Stimulated activated naive B cell treated with anti-CD40 and anti-IgM and Interleukin-4, amounts not matched to agents 10 μg/mL and 1 μg/mL and 100 μg/mL, for 72 hours (primary cell): ENCODE data around the gene CBFA2T3.

ENCODE experiments used
- ATAC-seq, 2 donors: fragments of 150-1000 bp; cut with Tn5 transposase; replicated peaks; 2 replicates each; pipeline ENCODE4 v1.10.0; 2021; ENCODE audit warnings: moderate library complexity in 1 of 2
- DNase-seq: peaks from one replicate; pipeline ENCODE4 v3.0.0; 2021
- H3K27ac Mint-ChIP-seq: one replicate; pipeline ENCODE4 v1.8.0; 2022; ENCODE audit warnings: mild to moderate bottlenecking, mixed read lengths
- H3K27me3 Mint-ChIP-seq, 2 donors: one replicate each; pipeline ENCODE4 v1.8.0; 2022; ENCODE audit warnings: mixed read lengths in 2 of 2
- H3K36me3 Mint-ChIP-seq, 2 donors: one replicate each; pipeline ENCODE4 v1.8.0; 2022; ENCODE audit warnings: mixed read lengths in 2 of 2, mild to moderate bottlenecking in 1 of 2
- H3K4me1 Mint-ChIP-seq, 2 donors: one replicate each; pipeline ENCODE4 v1.8.0; 2022; ENCODE audit warnings: mixed read lengths in 2 of 2, mild to moderate bottlenecking in 1 of 2
- H3K4me3 Mint-ChIP-seq, 2 donors: one replicate each; pipeline ENCODE4 v1.8.0; 2022; ENCODE audit warnings: mild to moderate bottlenecking in 2 of 2, mixed read lengths in 2 of 2, moderate library complexity in 1 of 2
- H3K9me3 Mint-ChIP-seq, 2 donors: one replicate each; pipeline ENCODE4 v1.8.0; 2022; ENCODE audit warnings: mixed read lengths in 2 of 2, mild to moderate bottlenecking in 1 of 2

CBFA2T3 gene

DNA sequence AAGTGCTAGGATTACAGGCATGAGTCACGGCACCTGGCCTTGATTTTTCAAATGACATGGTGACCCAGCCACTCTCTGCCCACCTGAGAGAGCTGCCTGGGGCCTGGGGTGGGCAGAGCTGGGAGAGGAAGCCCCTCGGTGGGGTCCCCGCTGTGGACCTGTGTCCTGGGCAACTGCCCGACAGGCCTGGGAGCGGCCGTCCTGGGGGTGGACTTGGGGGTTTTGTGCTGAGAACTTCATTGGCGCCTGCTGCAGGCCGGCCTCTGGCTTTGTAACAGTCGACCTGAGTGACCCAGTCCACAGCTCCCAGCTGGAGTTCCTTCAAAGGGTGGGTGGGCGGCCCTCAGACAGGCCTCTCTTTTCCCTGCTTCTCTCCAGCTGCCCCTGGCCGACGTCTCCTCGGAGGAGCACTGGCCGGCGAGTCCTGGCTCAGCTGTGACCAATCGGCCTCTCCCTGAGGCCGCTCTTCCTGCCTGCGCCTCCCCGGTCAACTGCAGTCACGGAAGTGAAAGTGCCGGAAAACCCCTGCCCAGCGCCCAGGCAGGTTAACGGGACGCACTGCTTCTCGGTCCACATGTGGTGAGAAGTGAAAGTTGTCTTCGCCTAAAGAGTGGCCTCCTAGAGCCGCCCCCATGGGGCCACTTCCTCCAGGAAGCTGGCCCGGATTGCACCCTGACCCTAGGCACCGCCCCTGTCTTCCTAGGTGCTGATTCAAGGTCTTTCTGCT, 5.5 kb downstream of the CBFA2T3 start:
- peak overlapping the region; percentile 93 for H3K27ac Mint-ChIP-seq
- ATAC-seq: peak; percentile 23 to 38
- H3K36me3 Mint-ChIP-seq: peaks cover 39 to 60% of the 10 kb centered on the region in 2 donors
- H3K4me1 Mint-ChIP-seq: peaks cover 75 to 97% of the 10 kb centered on the region in 2 donors
- peak; percentile 81 for DNase-seq
- no peaks in the 10 kb centered on the region for H3K9me3 Mint-ChIP-seq
- H3K27me3 Mint-ChIP-seq: no peaks in the 10 kb centered on the region
- peak overlapping the region; percentile 72 to 76 for H3K4me3 Mint-ChIP-seq

DNA sequence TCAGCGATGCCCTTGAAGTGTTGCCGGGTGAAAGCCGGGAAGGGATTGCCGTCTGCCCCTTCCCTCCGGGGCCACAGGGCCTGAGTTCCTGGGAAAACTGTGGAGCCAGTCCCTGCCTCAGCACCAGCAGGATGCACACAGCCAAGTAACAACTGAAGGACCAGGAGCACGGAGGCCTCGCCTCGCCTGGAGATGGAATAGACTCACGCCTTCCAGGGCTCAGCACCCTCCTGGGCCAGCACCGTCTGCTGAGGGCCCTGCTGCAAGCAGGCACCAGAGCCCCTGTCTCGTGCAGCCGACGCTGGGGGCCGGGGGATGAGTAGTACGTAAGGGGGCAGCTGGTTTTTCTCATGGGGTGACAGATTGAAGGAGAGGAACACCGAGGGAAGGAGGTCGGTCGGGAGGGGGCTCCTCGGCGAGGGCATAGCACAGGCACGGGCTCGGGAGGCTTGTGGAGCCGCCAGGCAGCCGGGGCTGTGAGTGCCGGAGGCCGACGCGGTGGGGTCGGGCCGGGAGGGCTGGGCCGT, 6.4 kb downstream of the CBFA2T3 start:
- H3K27me3 Mint-ChIP-seq: no peaks in the 10 kb centered on the region
- H3K36me3 Mint-ChIP-seq: peaks cover 38 to 57% of the 10 kb centered on the region in 2 donors
- H3K27ac Mint-ChIP-seq: peak overlapping the region; percentile 89
- ATAC-seq (no peak), DNase-seq (no peak)
- no peaks in the 10 kb centered on the region for H3K9me3 Mint-ChIP-seq
- H3K4me3 Mint-ChIP-seq: peak overlapping the region; percentile 25 to 71
- peaks cover 76 to 100% of the 10 kb centered on the region in 2 donors for H3K4me1 Mint-ChIP-seq

DNA sequence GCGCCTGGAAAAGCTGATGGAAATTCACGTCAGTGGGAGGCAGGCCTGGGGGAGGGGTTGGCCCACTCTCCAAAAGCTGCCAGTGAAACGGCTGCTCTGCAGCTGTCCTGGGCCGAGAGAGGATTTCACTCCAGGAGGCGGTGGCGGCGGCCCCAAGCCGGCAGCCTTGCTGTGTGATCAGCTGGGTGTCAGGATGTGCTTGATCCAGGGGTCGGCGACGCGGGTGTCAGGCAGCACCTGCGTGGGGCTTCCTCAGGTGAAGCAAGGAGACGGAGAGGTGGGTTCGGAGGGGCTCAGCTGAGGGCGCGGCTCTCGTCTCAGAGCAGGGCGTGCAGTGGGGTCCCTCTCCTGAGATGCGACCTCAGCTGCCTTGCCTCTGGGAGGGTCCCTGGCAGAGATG, 7.0 kb downstream of the CBFA2T3 start:
- no peak overlapping the region for H3K27ac Mint-ChIP-seq
- H3K27me3 Mint-ChIP-seq: no peaks in the 10 kb centered on the region
- no peak for DNase-seq

DNA sequence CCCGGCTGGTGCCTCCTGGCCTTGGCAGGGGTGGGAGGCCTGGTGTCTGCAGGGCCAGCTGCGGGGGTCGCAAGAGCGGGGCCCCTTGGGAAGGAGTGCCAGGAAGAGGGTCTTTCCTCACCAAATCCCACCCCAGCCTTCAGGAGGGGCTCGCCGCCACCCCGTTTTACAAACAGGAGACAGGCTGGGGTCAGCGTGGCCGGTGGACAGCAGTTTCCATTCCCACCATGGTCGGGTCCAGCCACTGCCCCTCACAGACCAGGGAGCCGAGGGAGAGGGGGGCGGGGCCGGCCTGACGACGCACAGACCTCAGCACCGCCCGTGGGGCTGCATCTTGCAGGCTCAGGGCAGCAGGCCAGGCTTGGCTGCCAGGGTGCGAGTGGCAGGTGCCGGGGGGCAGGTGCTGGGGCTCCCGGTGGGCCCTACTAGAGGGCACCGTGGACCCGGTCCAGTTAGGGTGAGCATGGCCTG, 7.6 kb downstream of the CBFA2T3 start:
- Mint-ChIP-seq H3K4me1 (peaks cover 72 to 90% of the 10 kb centered on the region in 2 donors), H3K27ac (peak overlapping the region; percentile 86), H3K27me3 (no peaks in the 10 kb centered on the region), H3K36me3 (peaks cover 38 to 55% of the 10 kb centered on the region in 2 donors), H3K9me3 (no peaks in the 10 kb centered on the region), H3K4me3 (peak overlapping the region; percentile 78 to 79)
- DNase-seq (no peak), ATAC-seq (no peak)

More for the DNA sequence above, 7.0 kb downstream of the CBFA2T3 start:
- no peak for ATAC-seq
- peak overlapping the region; percentile 35 to 50 for H3K4me3 Mint-ChIP-seq
- peaks cover 74 to 97% of the 10 kb centered on the region in 2 donors for H3K4me1 Mint-ChIP-seq
- peaks cover 35 to 54% of the 10 kb centered on the region in 2 donors for H3K36me3 Mint-ChIP-seq
- no peaks in the 10 kb centered on the region for H3K9me3 Mint-ChIP-seq

DNA sequence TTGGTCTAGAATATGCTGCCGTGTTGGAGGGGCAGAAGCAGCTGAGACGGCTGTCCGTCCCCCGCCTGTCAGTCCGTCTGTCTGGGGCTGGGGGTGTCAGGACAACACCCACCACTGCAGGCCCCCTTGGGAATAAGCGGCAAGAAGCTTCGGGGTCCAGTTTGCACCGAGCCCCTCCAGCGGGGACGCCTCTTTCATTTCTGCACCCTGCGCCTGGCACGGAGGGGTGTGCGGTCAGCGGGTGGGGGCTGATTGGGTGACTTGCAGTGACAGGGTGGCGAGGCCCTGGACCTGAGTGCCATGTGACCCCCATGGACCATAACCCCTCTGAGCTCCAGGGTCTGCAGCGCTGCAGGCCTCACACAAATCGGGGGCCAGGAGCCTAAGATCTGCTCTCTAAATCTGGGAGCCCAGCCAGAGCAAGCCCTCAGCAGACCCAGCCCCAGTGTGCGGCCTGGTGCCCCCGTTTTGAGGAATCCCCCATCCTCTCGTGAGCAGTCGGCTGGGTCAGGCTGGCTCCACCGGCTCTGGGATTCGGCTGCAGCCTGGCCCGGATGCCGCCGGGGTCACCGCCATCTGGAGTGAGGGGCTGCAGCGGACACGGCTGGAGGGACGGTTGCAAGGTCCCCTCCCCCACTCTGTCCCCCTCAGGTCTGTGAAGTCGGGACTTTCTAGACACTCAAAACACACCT, 8.3 kb downstream of the CBFA2T3 start:
- no peaks in the 10 kb centered on the region for H3K9me3 Mint-ChIP-seq
- DNase-seq (no peak), ATAC-seq (no peak)
- peak overlapping the region; percentile 86 for H3K27ac Mint-ChIP-seq
- peaks cover 66 to 84% of the 10 kb centered on the region in 2 donors for H3K4me1 Mint-ChIP-seq
- H3K36me3 Mint-ChIP-seq: peaks cover 38 to 53% of the 10 kb centered on the region in 2 donors
- no peaks in the 10 kb centered on the region for H3K27me3 Mint-ChIP-seq
- H3K4me3 Mint-ChIP-seq: peak overlapping the region; percentile 78 to 79

DNA sequence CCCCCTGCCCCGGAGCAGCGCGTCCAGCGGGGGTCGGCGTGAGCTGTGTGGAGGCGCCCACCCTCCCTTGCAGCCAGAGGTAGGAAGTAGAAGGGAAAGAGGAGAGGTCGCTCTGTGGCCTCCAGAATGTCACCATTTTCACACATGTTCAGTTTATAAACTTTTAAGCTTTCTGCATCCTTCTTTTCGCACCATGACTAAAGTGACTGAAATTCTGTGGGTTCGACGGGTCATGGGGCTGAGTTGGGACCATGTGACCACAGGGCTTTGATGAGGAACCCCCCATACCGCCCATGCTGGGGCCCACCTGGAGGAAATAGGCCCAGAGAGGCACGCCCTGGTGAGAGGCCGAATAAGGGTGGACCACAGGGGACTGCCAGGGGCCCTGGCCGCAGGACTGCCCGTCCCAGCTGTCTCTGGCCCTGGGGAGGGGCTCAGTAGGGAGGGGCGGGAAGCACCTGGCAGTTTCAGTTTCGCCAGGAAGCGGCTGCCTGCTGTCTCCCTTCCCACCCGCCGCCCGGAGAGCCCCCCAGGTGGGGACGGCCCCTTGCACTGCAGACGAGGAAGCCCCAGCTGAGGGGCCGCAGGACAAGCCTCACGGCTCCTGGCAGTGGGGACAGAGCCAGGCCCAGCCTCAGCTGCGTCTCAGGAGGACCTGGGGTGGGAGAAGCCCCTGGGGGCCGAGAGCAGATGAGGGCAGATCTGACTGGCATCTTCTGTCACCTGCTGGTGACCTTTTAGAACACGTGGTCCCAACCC, 9.0 kb downstream of the CBFA2T3 start:
- ATAC-seq: peak; percentile 85 to 87
- Mint-ChIP-seq H3K4me3 (peak overlapping the region; percentile 78 to 79), H3K4me1 (peaks cover 62 to 79% of the 10 kb centered on the region in 2 donors), H3K9me3 (no peaks in the 10 kb centered on the region), H3K36me3 (peaks cover 43 to 55% of the 10 kb centered on the region in 2 donors), H3K27me3 (no peaks in the 10 kb centered on the region), H3K27ac (peak overlapping the region; percentile 86)
- peak; percentile 94 for DNase-seq

DNA sequence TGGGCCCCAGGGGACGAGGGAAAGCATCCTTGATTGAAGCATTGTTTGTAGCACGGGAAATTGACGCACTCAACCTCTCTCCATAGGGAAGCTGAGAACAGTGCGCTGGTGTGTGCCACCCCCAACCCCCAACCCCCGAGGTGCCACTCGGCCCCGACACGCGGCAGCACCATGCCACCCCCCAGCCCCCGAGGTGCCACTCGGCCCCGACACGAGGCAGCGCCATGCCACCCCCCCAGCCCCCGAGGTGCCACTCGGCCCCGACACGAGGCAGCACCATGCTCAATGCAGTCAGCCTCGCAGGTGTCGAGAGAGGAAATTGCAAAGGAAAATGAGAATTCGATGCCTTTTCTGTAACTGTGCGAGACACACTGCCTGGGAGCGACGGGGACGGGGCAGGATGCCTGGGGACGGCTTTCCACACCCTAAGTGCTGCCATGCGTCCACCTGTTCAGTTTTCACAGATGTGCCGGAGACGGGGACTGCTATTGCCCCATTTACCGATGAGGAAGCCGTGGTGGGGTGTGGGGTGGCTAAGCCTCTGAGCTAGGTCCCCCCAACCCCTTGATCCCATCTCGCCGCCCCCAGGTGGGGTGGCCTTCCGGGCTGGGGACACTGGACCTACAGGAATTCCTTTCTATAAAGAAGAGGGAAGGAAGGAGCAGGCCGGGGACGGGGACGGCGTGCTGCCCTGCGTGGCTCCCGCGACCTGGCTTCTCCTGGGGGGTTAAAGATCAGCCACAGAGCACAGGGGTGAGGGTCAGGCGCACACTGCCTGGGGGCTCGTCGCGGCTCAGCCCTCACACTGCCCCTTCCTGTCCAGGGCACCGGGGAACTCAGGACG, 9.8 kb downstream of the CBFA2T3 start:
- DNase-seq (no peak), ATAC-seq (peak in 1 of 2 donors; percentile 0)
- no peaks in the 10 kb centered on the region for H3K9me3 Mint-ChIP-seq
- H3K27me3 Mint-ChIP-seq: no peaks in the 10 kb centered on the region
- H3K36me3 Mint-ChIP-seq: peaks cover 44 to 55% of the 10 kb centered on the region in 2 donors
- peak overlapping the region; percentile 86 for H3K27ac Mint-ChIP-seq
- peaks cover 56 to 79% of the 10 kb centered on the region in 2 donors for H3K4me1 Mint-ChIP-seq
- peak overlapping the region; percentile 78 to 79 for H3K4me3 Mint-ChIP-seq

DNA sequence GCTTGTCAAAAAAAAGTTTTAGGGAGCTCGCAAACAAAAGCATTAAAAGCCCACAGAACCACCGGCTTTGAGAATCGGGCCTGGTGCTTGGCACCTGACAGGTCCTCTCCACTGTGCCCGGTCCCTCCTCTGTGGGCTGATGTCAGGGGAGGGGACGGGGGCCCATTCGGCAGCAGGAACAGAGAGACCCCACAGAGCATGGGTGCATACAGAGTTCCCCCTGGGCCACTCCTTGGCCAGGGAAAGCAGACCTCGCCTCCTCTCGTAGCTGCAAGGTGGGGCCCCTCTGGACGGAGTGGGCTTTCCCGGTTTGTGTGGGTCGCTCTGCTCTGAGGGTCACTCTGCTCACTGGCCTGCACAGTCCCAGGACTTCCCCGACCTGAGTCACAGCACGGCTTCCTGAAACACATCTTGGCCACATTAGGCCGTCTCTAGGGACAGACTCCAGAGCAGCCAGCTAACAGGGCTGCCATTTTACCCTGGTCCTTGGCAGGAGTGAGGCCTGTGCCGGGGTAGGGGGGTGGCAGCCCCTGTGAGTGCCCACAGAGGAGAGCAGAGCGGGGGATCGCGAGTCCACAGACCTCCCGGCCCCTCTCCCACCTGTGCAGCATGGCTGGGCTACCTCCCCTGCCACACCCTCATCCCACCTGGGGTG, 11.1 kb downstream of the CBFA2T3 start:
- H3K9me3 Mint-ChIP-seq: no peaks in the 10 kb centered on the region
- H3K4me3 Mint-ChIP-seq: peak overlapping the region in 1 of 2 donors; percentile 10
- ATAC-seq (no peak), DNase-seq (no peak)
- peaks cover 51 to 71% of the 10 kb centered on the region in 2 donors for H3K4me1 Mint-ChIP-seq
- H3K27me3 Mint-ChIP-seq: no peaks in the 10 kb centered on the region
- H3K36me3 Mint-ChIP-seq: peaks cover 42 to 60% of the 10 kb centered on the region in 2 donors
- H3K27ac Mint-ChIP-seq: peak overlapping the region; percentile 82

DNA sequence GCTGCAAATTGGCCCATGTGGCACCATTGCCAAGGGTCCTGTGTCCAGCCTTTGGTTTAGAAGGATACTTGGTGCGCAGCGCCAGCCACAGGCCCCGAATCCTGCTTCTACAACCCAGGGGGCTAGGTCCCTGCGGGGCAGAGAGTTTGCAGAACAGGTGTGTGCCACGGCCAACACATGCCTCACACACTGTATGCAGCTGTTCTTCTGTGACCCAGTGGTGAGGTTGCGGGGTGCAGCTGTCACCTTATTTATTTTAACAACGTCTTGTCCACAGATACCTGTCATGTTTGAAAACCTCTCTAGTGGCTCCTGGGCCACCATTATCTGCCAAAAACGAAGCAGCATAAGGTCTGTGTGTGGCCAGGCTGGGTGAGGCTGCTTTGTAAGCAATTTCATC, 11.6 kb downstream of the CBFA2T3 start:
- no peak overlapping the region for H3K4me3 Mint-ChIP-seq
- H3K27me3 Mint-ChIP-seq: no peaks in the 10 kb centered on the region
- H3K36me3 Mint-ChIP-seq: peaks cover 42 to 61% of the 10 kb centered on the region in 2 donors
- no peaks in the 10 kb centered on the region for H3K9me3 Mint-ChIP-seq
- peaks cover 48 to 68% of the 10 kb centered on the region in 2 donors for H3K4me1 Mint-ChIP-seq
- ATAC-seq (no peak), DNase-seq (no peak)
- no peak overlapping the region for H3K27ac Mint-ChIP-seq

DNA sequence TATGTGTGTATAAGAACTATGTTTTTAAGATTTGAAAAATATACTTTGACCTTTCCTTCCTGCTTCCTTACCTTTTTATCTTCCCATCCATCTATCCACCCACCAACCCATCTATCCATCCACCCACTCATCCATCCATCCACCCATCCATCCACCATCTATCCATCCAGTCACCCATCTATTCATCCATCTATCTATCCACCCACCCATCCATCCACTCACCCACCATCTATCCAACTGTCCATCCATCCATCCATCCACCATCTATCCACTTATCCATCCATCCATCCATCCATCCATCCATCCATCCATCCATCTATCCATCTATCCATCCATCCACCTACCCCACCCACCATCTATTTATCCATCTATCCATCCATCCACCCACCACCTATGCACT, 12.4 kb downstream of the CBFA2T3 start:
- Mint-ChIP-seq H3K9me3 (no peaks in the 10 kb centered on the region), H3K27me3 (no peaks in the 10 kb centered on the region), H3K4me1 (peaks cover 45 to 65% of the 10 kb centered on the region in 2 donors), H3K36me3 (peaks cover 40 to 60% of the 10 kb centered on the region in 2 donors), H3K4me3 (no peak overlapping the region), H3K27ac (no peak overlapping the region)
- DNase-seq: no peak
- no peak for ATAC-seq

DNA sequence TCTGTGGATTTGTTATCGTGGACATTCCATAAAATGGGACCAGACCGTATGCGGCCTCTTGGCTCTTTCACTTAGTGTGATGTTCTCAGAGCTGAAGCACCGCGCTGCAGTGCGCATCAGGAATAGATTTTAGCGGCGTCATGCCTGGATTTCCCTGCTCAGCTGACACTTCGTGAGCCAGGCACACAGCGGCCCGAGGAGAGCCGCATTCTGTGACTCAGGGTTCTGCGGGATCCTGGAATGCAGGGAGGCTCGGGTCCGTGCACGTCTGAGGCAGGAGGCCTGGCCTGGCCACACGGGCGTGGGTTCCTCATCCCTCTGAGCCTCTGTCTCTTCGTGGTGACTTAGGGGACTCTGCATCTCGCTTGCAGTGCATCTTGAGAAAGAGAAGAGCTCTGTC, 13.4 kb downstream of the CBFA2T3 start:
- Mint-ChIP-seq H3K4me3 (no peak overlapping the region), H3K36me3 (peaks cover 40 to 66% of the 10 kb centered on the region in 2 donors), H3K9me3 (no peaks in the 10 kb centered on the region), H3K27ac (no peak overlapping the region), H3K27me3 (no peaks in the 10 kb centered on the region), H3K4me1 (peaks cover 47 to 65% of the 10 kb centered on the region in 2 donors)
- ATAC-seq: no peak
- DNase-seq: no peak

DNA sequence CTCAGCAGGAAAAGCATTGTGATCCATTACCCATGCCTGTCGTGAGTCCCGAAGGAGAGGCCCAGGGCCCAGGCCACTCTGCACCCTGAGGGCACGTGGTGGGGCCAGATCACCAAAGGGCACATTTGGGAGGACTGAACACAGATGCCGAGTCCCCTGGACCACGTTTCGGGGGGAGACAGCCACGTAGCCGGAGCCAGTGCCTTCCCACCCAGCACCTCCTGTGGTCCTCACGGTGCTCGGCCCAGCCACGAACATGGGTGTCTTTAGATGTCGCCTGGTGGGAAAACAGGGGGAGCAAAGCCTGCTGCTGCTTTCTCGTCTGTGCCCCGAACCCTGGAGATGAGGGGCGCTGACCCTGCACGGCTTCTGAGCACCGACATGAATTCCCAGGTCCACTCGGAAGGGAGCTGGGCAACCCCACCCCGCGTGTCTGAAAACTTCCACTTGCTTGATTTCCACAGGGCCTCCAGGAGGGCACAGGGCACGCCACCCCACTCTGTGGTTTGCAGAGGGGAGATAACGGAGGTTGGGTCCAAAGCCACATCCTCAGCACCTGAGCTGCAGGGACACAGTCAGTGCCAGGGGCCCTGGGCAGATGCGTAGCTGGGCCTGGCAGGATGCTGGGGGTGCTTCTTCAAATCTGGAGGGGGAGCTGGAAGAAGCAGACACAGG, 14.4 kb downstream of the CBFA2T3 start:
- peaks cover 44 to 72% of the 10 kb centered on the region in 2 donors for H3K36me3 Mint-ChIP-seq
- no peaks in the 10 kb centered on the region for H3K9me3 Mint-ChIP-seq
- DNase-seq (no peak), ATAC-seq (no peak)
- H3K4me3 Mint-ChIP-seq: no peak overlapping the region
- H3K4me1 Mint-ChIP-seq: peaks cover 47 to 65% of the 10 kb centered on the region in 2 donors
- no peaks in the 10 kb centered on the region for H3K27me3 Mint-ChIP-seq
- H3K27ac Mint-ChIP-seq: no peak overlapping the region
